Adrenal gland (tissue), 5 donors: ENCODE data around the gene NSUN4.

Experiments used
- POLR2A ChIP-seq, 2 donors: fragments of 450-650 bp; IDR thresholded peaks; one replicate each; pipeline ENCODE4 v1.6.1; 2017; ENCODE audit warnings: antibody characterized with exemption in 2 of 2, mild to moderate bottlenecking in 2 of 2, moderate library complexity in 1 of 2
- TF ChIP-seq, protein P1 (sequence below), 6 experiments: fragments of 450-650 bp in 4 of 6; fragments of 200-600 bp in 2 of 6; sonication (generic) in 1 of 6; IDR thresholded peaks; 1 replicate in 5 of 6; 2 replicates in 1 of 6; pipeline versions ENCODE4 v1.5.1 to v1.8.0; 2016 to 2021; ENCODE audit warnings: antibody characterized with exemption in 6 of 6, mild to moderate bottlenecking in 2 of 6, moderate library complexity in 1 of 6
- donor health status: DM: no; HTN: no; CAD: no.

DNA sequence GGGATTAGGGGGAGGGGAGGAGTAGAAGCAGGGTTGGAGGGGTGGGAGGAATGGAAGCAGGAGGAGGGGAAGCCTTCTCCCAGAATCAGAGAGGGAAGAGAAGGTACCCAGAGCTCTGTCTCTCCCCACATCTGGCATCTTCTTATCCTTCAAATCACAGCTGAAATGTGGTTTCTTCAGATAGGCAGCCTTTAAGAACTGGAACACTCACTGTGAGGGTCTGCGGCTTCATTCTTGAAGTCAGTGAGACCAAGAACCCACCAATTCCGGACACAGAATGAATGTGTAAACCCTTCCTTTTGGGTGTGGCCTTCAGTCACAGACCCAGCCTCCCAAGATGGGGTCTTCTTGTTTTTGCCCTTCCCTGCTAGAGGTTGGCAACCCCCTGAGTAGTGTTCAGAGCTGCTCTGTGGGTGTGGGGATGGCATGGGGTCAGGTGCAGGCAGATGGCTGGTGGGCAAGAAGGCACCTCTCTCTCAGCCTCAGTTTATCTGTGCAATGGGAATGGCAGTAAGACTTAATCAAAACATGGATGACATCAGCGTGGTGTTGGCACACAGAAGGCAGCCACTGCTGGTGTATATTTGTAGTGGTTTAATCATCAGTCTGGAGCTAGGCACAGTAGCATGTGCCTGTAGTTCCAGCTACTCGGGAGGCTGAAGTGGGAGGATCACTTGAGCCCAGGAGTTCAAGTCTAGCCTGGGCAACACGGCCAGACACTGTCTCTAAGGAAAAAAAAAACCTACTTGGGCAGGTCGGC, 60.7 kb downstream of the NSUN4 start:
- TF ChIP-seq, protein P1, sequence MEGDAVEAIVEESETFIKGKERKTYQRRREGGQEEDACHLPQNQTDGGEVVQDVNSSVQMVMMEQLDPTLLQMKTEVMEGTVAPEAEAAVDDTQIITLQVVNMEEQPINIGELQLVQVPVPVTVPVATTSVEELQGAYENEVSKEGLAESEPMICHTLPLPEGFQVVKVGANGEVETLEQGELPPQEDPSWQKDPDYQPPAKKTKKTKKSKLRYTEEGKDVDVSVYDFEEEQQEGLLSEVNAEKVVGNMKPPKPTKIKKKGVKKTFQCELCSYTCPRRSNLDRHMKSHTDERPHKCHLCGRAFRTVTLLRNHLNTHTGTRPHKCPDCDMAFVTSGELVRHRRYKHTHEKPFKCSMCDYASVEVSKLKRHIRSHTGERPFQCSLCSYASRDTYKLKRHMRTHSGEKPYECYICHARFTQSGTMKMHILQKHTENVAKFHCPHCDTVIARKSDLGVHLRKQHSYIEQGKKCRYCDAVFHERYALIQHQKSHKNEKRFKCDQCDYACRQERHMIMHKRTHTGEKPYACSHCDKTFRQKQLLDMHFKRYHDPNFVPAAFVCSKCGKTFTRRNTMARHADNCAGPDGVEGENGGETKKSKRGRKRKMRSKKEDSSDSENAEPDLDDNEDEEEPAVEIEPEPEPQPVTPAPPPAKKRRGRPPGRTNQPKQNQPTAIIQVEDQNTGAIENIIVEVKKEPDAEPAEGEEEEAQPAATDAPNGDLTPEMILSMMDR (IDR thresholded peaks at IDR 0.05): no peak
- TF ChIP-seq POLR2A (IDR thresholded peaks at IDR 0.05): no peak
